GM18520 (cell line): ENCODE results near the gene EIF1AX.
A peak's percentile ranks its signal among the peaks of the same experiment; 100 is the strongest.
"Not testable (repeated sequence)": the region's sequence is repeated elsewhere in the genome, so short reads cannot be mapped to it uniquely, and the experiment has no call there.

ENCODE experiments used
- ATAC-seq: cut with Tn5 transposase; IDR thresholded peaks from one replicate; pipeline ENCODE4 v1.9.1; 2021; ENCODE audit not compliant: unreplicated experiment

EIF1AX gene

DNA sequence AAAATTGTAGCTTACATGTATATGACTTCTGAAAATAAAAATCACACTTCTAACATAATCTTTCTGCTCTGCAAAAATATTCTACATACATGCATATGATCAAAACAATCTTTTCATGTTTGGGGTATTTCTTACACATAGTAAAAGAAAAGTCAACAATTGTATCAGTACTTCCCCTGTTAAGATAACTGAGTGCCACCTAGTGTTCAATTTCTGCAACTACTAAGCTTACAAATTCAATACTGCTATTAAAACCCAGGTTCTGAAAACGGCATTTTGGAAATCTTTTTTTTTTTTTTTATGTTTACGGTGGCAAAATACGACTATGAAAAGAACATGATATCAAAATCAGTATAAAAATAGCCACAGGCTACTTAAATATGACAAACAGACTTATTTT, 14.2 kb downstream of the EIF1AX start:
- ATAC-seq, result not testable (repeated sequence)

DNA sequence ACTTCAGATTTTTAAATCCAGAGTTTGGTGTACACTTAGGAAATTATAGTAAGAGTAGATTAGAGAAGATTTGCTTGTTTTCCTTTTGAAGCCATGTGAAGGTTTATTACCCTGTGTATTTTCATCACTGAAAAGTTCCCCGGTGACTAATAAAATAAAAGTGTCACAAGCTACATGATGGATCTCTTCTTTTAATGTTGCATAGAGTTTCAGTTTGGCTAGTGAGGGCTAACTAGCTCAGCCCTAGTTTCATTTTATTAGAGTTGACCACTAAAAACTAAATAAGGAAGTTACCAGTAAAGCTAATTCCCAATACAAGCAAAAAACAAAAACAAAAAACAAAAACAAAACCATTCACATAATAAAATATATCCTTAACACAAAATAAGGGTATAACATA, 14.8 kb downstream of the EIF1AX start:
- peak; percentile 63 for ATAC-seq

- no peak for ATAC-seq
Observed at GRCh38 chrX:20124964-20125363, 16.7 kb downstream of the EIF1AX start.

DNA sequence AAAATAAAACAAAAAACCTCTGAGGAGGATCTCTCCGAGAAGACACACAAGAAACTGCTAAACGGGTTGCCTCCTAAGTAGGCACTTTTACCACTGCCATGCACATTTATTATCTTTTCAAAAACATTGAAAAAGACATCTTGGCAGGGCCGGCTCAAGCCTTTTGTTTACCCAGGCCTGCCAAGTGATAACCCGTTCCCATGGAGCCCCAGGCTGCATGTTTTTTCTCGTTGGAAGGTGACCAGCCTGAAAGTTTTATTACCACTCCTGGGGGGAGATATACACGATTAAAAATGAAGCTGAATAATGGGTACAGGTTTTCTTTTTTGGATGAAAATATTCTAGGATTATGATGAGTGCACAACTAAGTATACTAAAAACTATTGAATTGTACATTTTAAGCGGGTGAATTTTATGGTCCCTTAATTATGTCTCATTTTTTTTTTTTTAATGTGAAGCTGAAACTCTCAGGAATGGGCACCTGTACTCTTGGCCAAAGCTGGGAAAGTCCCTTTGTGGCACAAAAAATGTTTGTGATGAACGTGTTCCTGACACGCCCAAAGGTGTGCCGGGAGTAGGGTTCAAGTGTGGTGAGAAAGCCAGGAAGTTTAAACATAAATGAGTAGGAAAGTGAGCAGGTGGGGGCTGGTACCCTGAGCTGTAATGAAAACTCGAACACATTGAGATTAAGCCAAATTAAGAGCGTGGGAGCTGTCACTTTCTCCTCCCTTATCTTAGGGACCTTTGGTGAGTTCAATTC, 23.4 kb downstream of the EIF1AX start:
- no peak for ATAC-seq

- ATAC-seq, result no peak
Observed at GRCh38 chrX:20116577-20117240, 24.9 kb downstream of the EIF1AX start, which contains the start of gene MAP7D2. Gene MAP7D2, minus strand, starts transcription at chrX:20116907. Its CDS starts 28 bp downstream, at chrX:20116879.

DNA sequence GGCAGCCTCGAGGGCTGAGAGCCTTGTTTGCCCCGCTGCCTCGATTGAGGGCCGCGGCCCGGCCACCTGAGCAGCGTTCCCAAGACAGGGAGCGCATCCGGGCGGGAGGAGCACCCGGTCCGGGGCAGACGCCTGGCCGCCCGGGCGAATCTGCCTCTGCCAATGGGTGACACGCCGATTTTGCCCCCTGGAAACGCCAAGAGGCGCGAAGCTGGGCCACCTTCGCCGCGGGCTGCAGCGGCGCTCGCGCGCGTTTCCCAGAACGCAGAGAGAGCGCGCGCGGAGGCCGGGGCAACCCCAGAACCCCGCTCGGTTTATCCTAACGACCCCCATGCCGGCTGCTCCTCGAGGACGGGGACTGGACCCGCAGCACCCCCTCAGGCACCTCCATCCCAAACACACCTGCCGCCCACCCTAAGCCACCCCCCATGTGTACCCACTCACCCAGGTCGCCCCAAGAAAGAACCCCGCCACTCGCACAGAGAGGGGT, 25.5 kb downstream of the EIF1AX start:
- no peak for ATAC-seq

DNA sequence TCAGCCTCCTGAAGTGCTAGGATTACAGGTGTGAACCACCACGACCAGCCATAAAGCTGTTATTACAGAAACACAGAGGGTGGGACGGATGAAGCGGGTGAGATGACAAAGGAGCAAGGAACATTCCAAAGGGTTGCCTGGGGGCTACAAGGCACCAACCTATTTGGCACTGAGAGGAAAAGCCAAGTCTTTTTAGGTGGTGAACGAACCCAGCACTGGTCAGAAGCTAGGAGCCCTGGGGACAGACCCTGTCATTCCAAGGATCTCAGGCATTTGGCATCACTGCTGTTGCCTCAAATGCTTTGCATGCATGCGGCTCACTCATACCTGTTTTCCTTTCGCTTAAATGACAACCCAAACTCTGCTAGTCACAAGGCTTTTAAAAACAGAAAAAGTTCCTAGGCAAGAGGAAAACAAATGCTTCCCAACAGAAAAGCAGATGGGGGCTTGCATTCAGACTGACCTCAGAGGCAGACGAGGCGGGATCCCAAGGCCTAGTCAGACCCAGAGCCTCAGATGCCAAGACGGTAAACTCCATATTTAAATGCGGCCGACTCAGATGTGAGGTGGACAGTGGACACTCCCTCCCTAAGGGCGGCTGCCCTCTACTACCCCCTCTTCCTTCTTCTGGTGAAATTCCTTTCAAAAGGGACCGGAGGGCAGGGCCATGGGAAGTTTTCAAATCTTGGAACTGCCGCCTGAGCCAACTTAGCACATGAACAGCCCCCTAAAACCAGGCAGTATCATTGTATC, 29.4 kb downstream of the EIF1AX start:
- no peak for ATAC-seq

- no peak for ATAC-seq
Observed at GRCh38 chrX:20111271-20111670, 30.4 kb downstream of the EIF1AX start.

GRCh38 chrX:20101934-20102581, 39.6 kb downstream of the EIF1AX start:
- ATAC-seq, result no peak

GRCh38 chrX:20091499-20091898, 50.1 kb downstream of the EIF1AX start:
- no peak for ATAC-seq

GRCh38 chrX:20089845-20090244, 51.8 kb downstream of the EIF1AX start:
- ATAC-seq, result no peak

DNA sequence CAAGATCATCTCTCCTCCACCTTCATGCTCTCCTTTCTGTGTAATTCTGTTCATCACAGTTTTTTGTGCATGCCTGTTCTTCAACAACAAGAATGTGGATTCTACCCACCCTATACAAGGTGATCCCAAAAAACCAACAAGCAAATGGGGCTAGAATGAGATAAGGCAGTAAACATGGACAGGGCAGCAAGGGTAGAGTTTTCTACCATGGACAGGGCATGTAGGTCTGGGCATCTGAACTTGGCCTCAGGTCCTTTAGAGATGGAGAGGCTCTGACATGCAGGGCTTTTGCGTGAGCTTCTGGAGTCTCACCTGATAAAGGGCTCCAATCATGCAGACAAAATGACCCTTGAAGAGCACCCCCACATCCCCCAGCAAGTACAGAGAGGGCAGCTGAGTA, 61.4 kb downstream of the EIF1AX start:
- no peak for ATAC-seq
